ENCODE data around the gene MAMSTR.
A peak's percentile ranks its signal among the peaks of the same experiment; 100 is the strongest.

The MAMSTR gene

GRCh38 chr19:48746738-48747575, 27.4 kb upstream of the MAMSTR start, which contains the start of gene IZUMO1 (continued):
- no peak for TF ChIP-seq ZNF214 (tag by site-specific recombination; IDR thresholded peaks at IDR 0.05; ENCODE audit: borderline replicate concordance)
- no peak for TF ChIP-seq ZFP69B (tag by site-specific recombination; IDR thresholded peaks at IDR 0.05)
- TF ChIP-seq ZNF335 (tag by site-specific recombination; conservative IDR thresholded peaks at IDR 0.05): peak; percentile 68
- peak; percentile 48 for TF ChIP-seq ZXDB (tag by site-specific recombination; IDR thresholded peaks at IDR 0.05)
- no peak for TF ChIP-seq PRDM6 (tag by site-specific recombination; IDR thresholded peaks at IDR 0.05)
- no peak for TF ChIP-seq ZNF10 (tag by site-specific recombination; IDR thresholded peaks at IDR 0.05)
- TF ChIP-seq ZBTB11 (tag by site-specific recombination; conservative IDR thresholded peaks at IDR 0.05; ENCODE audit: low read depth): no peak
- TF ChIP-seq ZBTB8A (tag by site-specific recombination; IDR thresholded peaks at IDR 0.05): no peak
- TF ChIP-seq ZNF629 (tag by site-specific recombination; IDR thresholded peaks at IDR 0.05): peak; percentile 93
- TF ChIP-seq ZBTB17 (tag by site-specific recombination; IDR thresholded peaks at IDR 0.05): peak; percentile 79
- peak; percentile 63 for TF ChIP-seq GLIS1 (tag by site-specific recombination; IDR thresholded peaks at IDR 0.05)
- no peak for TF ChIP-seq ZNF571 (tag by site-specific recombination; IDR thresholded peaks at IDR 0.05)
- TF ChIP-seq ZNF350 (tag by site-specific recombination; IDR thresholded peaks at IDR 0.05): no peak
- no peak for TF ChIP-seq MYNN (tag by site-specific recombination; IDR thresholded peaks at IDR 0.05; ENCODE audit: borderline replicate concordance)
- no peak for TF ChIP-seq ZNF114 (tag by site-specific recombination; IDR thresholded peaks at IDR 0.05)
- TF ChIP-seq ZFP41 (tag by site-specific recombination; IDR thresholded peaks at IDR 0.05; ENCODE audit: borderline replicate concordance): no peak
- TF ChIP-seq GLI2 (tag by site-specific recombination; IDR thresholded peaks at IDR 0.05; ENCODE audit: borderline replicate concordance, low read depth): no peak
- TF ChIP-seq ZNF555 (tag by site-specific recombination; conservative IDR thresholded peaks at IDR 0.05): no peak
- peak; percentile 43; the same call in 1 of the 2 replicates for TF ChIP-seq IKZF3 (tag by site-specific recombination; IDR thresholded peaks at IDR 0.05)
- no peak for TF ChIP-seq KLF16 (tag by site-specific recombination; IDR thresholded peaks at IDR 0.05)
- no peak for TF ChIP-seq ZNF654 (tag by site-specific recombination; IDR thresholded peaks at IDR 0.05; ENCODE audit: low read depth)
- TF ChIP-seq ZNF610 (tag by site-specific recombination; IDR thresholded peaks at IDR 0.05; ENCODE audit: borderline replicate concordance): no peak
- TF ChIP-seq PATZ1 (tag by site-specific recombination; IDR thresholded peaks at IDR 0.05): peak; percentile 83
- TF ChIP-seq ZBTB21 (tag by site-specific recombination; IDR thresholded peaks at IDR 0.05): peak; percentile 89
- peak; percentile 89 for TF ChIP-seq ZFHX2 (tag by site-specific recombination; conservative IDR thresholded peaks at IDR 0.05)
- TF ChIP-seq ZNF777 (tag by site-specific recombination; IDR thresholded peaks at IDR 0.05; ENCODE audit: borderline replicate concordance): 0 out of 2 replicates have a peak, but pooled peaks have one; percentile 51
- TF ChIP-seq ZNF660 (tag by site-specific recombination; IDR thresholded peaks at IDR 0.05): no peak
